Neural cell (in vitro differentiated cells): ENCODE results near the gene FNDC3B. TPM values are rescaled to one million over a fixed set of nuclear protein-coding genes. Genes with fewer than 3 reads are reported as not detected.

Experiments
- H2AFZ ChIP-seq: fragments of 200-600, 300-800 bp; sonication (generic), shearing (Covaris generic); 2 replicates; pipeline ENCODE4 v1.6.0; 2014; ENCODE audit warnings: low read depth, mild to moderate bottlenecking, antibody characterized with exemption, low read length, moderate library complexity
- H3F3A ChIP-seq: fragments of 200-600 bp; shearing (Covaris generic); 2 replicates; pipeline ENCODE4 v1.6.1; 2016; ENCODE audit warnings: mild to moderate bottlenecking, moderate library complexity, mixed read lengths, antibody characterized with exemption, low read length; ENCODE audit not compliant: insufficient read depth, poor library complexity, severe bottlenecking
- H3K27ac ChIP-seq: fragments of 200-600, 300-800 bp; sonication (generic), shearing (Covaris generic); 2 replicates; pipeline ENCODE4 v1.5.1; 2014; ENCODE audit warnings: mild to moderate bottlenecking, low read length, moderate library complexity
- H3K27me3 ChIP-seq: fragments of 300-800, 200-600 bp; sonication (generic), shearing (Covaris generic); 2 replicates; pipeline ENCODE4 v1.6.0; 2014; ENCODE audit warnings: mild to moderate bottlenecking, low read depth, low read length, moderate library complexity; ENCODE audit not compliant: insufficient read depth
- H3K36me3 ChIP-seq: fragments of 300-800, 200-600 bp; sonication (generic), shearing (Covaris generic); 2 replicates; pipeline ENCODE4 v1.5.1; 2014; ENCODE audit warnings: mild to moderate bottlenecking, antibody characterized with exemption, low read length, moderate library complexity; ENCODE audit not compliant: insufficient read depth
- H3K4me2 ChIP-seq: fragments of 300-800, 200-600 bp; sonication (generic), shearing (Covaris generic); 2 replicates; pipeline ENCODE4 v1.6.0; 2014; ENCODE audit warnings: mild to moderate bottlenecking, low read length
- H3K4me3 ChIP-seq: fragments of 300-800, 200-600 bp; sonication (generic), shearing (Covaris generic); 2 replicates; pipeline ENCODE4 v1.5.1; 2014; ENCODE audit warnings: mild to moderate bottlenecking, low read length, moderate library complexity
- H3K79me2 ChIP-seq: fragments of 200-600 bp; shearing (Covaris generic); replicated peaks from 2 replicates; pipeline ENCODE4 v1.6.0; 2014; ENCODE audit warnings: mild to moderate bottlenecking, low read length, moderate library complexity; ENCODE audit not compliant: insufficient read depth
- H3K9ac ChIP-seq: fragments of 300-800, 200-600 bp; sonication (generic), shearing (Covaris generic); 2 replicates; pipeline ENCODE4 v1.6.1; 2016; ENCODE audit warnings: mild to moderate bottlenecking, low read length, mixed read lengths
- H3K9me2 ChIP-seq: fragments of 200-600 bp; shearing (Covaris generic); 2 replicates; pipeline ENCODE4 v1.6.1; 2016; ENCODE audit warnings: mild to moderate bottlenecking, low read length, mixed read lengths; ENCODE audit not compliant: insufficient read depth
- H3K9me3 ChIP-seq: fragments of 200-600, 300-800 bp; sonication (generic), shearing (Covaris generic); 2 replicates; pipeline ENCODE4 v1.6.1; 2016; ENCODE audit warnings: mild to moderate bottlenecking, mixed run types, low read length, moderate library complexity, mixed read lengths
- H4K20me1 ChIP-seq: fragments of 200-600 bp; shearing (Covaris generic); 2 replicates; pipeline ENCODE4 v1.6.1; 2016; ENCODE audit warnings: mild to moderate bottlenecking, mixed run types; ENCODE audit not compliant: insufficient read depth
- EP300 ChIP-seq: fragments of 450-650 bp; conservative IDR thresholded peaks from 2 replicates; pipeline ENCODE4 v1.6.1; 2014; ENCODE audit warnings: antibody characterized with exemption, mild to moderate bottlenecking, moderate library complexity; ENCODE audit not compliant: poor library complexity, severe bottlenecking
- EZH2 ChIP-seq: fragments of 200-600, 300-800 bp; shearing (Covaris generic), sonication (generic); IDR thresholded peaks from 2 replicates; pipeline ENCODE4 v1.6.1; 2014; ENCODE audit warnings: antibody characterized with exemption, low read length, borderline replicate concordance, mild to moderate bottlenecking; ENCODE audit not compliant: insufficient read depth, poor library complexity, severe bottlenecking
- MXI1 ChIP-seq: fragments of 450-650 bp; conservative IDR thresholded peaks from 2 replicates; pipeline ENCODE4 v1.6.1; 2014; ENCODE audit warnings: antibody characterized with exemption, mild to moderate bottlenecking; ENCODE audit not compliant: poor library complexity, severe bottlenecking
- POLR2AphosphoS5 ChIP-seq: IDR thresholded peaks from 2 replicates; pipeline ENCODE4 v1.6.1; 2012
- RAD21 ChIP-seq: fragments of 450-650 bp; conservative IDR thresholded peaks from 2 replicates; pipeline ENCODE4 v1.6.1; 2014; ENCODE audit warnings: antibody characterized with exemption, mild to moderate bottlenecking, moderate library complexity
- SMC3 ChIP-seq: fragments of 450-650 bp; conservative IDR thresholded peaks from 2 replicates; pipeline ENCODE4 v1.6.1; 2014; ENCODE audit warnings: antibody characterized with exemption, mild to moderate bottlenecking, moderate library complexity; ENCODE audit not compliant: poor library complexity
- TAF1 ChIP-seq: IDR thresholded peaks from 2 replicates; pipeline ENCODE4 v1.6.1; 2012; ENCODE audit warnings: low read depth
- polyA plus RNA-seq: library from polyadenylated mRNA; depleted of rRNA; stranded (reverse); fragments of >200 nt; gene quantifications from 2 replicates; pipeline ENCODE4 v1.2.3, GENCODE V29; 2014
- TF ChIP-seq, protein P1 (sequence below): fragments of 450-650 bp; IDR thresholded peaks from 2 replicates; pipeline ENCODE4 v1.5.1; 2014; ENCODE audit warnings: antibody characterized with exemption, mild to moderate bottlenecking, moderate library complexity; ENCODE audit not compliant: poor library complexity, severe bottlenecking
- TF ChIP-seq, protein P2 (sequence below): IDR thresholded peaks from 2 replicates; pipeline ENCODE4 v1.6.1; 2012; ENCODE audit warnings: borderline replicate concordance

FNDC3B gene
- polyA plus RNA-seq, 1 donor from 2014 or later, result 4.9 TPM

- H2AFZ ChIP-seq, result no peak overlapping the region
- no peak overlapping the region for H3K4me2 ChIP-seq
- H3F3A ChIP-seq, result no peaks in the 10 kb centered on the region
- H3K9ac ChIP-seq, result no peak overlapping the region
- no peaks in the 10 kb centered on the region for H4K20me1 ChIP-seq
- TF ChIP-seq, protein P1, sequence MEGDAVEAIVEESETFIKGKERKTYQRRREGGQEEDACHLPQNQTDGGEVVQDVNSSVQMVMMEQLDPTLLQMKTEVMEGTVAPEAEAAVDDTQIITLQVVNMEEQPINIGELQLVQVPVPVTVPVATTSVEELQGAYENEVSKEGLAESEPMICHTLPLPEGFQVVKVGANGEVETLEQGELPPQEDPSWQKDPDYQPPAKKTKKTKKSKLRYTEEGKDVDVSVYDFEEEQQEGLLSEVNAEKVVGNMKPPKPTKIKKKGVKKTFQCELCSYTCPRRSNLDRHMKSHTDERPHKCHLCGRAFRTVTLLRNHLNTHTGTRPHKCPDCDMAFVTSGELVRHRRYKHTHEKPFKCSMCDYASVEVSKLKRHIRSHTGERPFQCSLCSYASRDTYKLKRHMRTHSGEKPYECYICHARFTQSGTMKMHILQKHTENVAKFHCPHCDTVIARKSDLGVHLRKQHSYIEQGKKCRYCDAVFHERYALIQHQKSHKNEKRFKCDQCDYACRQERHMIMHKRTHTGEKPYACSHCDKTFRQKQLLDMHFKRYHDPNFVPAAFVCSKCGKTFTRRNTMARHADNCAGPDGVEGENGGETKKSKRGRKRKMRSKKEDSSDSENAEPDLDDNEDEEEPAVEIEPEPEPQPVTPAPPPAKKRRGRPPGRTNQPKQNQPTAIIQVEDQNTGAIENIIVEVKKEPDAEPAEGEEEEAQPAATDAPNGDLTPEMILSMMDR, result no peak
- no peak for TF ChIP-seq SMC3
- no peak for TF ChIP-seq TAF1
- TF ChIP-seq POLR2AphosphoS5, result no peak
- TF ChIP-seq MXI1, result no peak
- no peak for TF ChIP-seq EP300
- no peak for TF ChIP-seq EZH2
- no peak overlapping the region for H3K4me3 ChIP-seq
- no peaks in the 10 kb centered on the region for H3K9me3 ChIP-seq
- no peaks in the 10 kb centered on the region for H3K9me2 ChIP-seq
- H3K27ac ChIP-seq, result no peak overlapping the region
- H3K36me3 ChIP-seq, result no peaks in the 10 kb centered on the region
- H3K79me2 ChIP-seq, result no peaks in the 10 kb centered on the region
- no peaks in the 10 kb centered on the region for H3K27me3 ChIP-seq
Observed at GRCh38 chr3:172023915-172024314, 15.5 kb upstream of the FNDC3B start.

DNA sequence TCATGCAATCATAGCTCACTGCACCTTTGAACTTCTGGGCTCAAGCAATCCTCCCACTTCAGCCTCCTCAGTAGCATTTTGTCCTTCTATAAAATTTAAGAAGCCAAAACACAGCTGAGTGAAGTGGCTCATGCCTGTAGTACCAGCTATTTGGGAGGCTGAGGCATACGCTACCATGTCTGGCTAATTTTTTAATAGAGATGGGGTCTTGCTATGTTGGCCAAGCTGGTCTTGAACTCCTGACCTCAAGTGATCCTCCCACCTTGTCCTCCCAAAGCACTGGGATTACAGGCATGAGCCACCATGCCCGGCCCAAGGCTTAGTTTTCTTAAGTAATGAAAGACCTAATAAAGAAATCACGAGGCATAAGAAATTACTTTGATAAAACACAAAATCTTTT, 14.7 kb upstream of the FNDC3B start:
- no peak overlapping the region for H2AFZ ChIP-seq
- H3K9ac ChIP-seq, result no peak overlapping the region
- H3K9me3 ChIP-seq, result no peaks in the 10 kb centered on the region
- H3K4me3 ChIP-seq, result no peak overlapping the region
- H4K20me1 ChIP-seq, result no peaks in the 10 kb centered on the region
- no peaks in the 10 kb centered on the region for H3F3A ChIP-seq
- H3K9me2 ChIP-seq, result no peaks in the 10 kb centered on the region
- H3K79me2 ChIP-seq, result no peaks in the 10 kb centered on the region
- H3K27ac ChIP-seq, result no peak overlapping the region
- H3K36me3 ChIP-seq, result no peaks in the 10 kb centered on the region
- no peak overlapping the region for H3K4me2 ChIP-seq
- TF ChIP-seq MXI1 (no peak), EP300 (no peak), SMC3 (no peak), TAF1 (no peak), RAD21 (no peak), EZH2 (no peak), POLR2AphosphoS5 (no peak)
- TF ChIP-seq, protein P1, result no peak
- TF ChIP-seq, protein P2, sequence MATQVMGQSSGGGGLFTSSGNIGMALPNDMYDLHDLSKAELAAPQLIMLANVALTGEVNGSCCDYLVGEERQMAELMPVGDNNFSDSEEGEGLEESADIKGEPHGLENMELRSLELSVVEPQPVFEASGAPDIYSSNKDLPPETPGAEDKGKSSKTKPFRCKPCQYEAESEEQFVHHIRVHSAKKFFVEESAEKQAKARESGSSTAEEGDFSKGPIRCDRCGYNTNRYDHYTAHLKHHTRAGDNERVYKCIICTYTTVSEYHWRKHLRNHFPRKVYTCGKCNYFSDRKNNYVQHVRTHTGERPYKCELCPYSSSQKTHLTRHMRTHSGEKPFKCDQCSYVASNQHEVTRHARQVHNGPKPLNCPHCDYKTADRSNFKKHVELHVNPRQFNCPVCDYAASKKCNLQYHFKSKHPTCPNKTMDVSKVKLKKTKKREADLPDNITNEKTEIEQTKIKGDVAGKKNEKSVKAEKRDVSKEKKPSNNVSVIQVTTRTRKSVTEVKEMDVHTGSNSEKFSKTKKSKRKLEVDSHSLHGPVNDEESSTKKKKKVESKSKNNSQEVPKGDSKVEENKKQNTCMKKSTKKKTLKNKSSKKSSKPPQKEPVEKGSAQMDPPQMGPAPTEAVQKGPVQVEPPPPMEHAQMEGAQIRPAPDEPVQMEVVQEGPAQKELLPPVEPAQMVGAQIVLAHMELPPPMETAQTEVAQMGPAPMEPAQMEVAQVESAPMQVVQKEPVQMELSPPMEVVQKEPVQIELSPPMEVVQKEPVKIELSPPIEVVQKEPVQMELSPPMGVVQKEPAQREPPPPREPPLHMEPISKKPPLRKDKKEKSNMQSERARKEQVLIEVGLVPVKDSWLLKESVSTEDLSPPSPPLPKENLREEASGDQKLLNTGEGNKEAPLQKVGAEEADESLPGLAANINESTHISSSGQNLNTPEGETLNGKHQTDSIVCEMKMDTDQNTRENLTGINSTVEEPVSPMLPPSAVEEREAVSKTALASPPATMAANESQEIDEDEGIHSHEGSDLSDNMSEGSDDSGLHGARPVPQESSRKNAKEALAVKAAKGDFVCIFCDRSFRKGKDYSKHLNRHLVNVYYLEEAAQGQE, result no peak
- no peaks in the 10 kb centered on the region for H3K27me3 ChIP-seq
